Testis (tissue), 2 donors: ENCODE measurements around the gene CPA1.

Experiments used
- CTCF ChIP-seq, 3 experiments: fragments of 450-650 bp in 2 of 3; fragments of 200-600 bp in 1 of 3; sonication (generic) in 1 of 3; IDR thresholded peaks; one replicate each; pipeline ENCODE4 v1.5.1; 2016 to 2019; ENCODE audit warnings: antibody characterized with exemption in 3 of 3, mild to moderate bottlenecking in 2 of 3, moderate library complexity in 1 of 3
- POLR2A ChIP-seq: fragments of 450-650 bp; IDR thresholded peaks from one replicate; pipeline ENCODE4 v1.6.1; 2017; ENCODE audit warnings: antibody characterized with exemption, mild to moderate bottlenecking, moderate library complexity

GRCh38 chr7:130362251-130362816, 18.0 kb upstream of the CPA1 start:
- TF ChIP-seq CTCF (IDR thresholded peaks at IDR 0.05) (no peak), POLR2A (no peak)
